ENCODE data around the gene SH3BP5.

SH3BP5 gene

DNA sequence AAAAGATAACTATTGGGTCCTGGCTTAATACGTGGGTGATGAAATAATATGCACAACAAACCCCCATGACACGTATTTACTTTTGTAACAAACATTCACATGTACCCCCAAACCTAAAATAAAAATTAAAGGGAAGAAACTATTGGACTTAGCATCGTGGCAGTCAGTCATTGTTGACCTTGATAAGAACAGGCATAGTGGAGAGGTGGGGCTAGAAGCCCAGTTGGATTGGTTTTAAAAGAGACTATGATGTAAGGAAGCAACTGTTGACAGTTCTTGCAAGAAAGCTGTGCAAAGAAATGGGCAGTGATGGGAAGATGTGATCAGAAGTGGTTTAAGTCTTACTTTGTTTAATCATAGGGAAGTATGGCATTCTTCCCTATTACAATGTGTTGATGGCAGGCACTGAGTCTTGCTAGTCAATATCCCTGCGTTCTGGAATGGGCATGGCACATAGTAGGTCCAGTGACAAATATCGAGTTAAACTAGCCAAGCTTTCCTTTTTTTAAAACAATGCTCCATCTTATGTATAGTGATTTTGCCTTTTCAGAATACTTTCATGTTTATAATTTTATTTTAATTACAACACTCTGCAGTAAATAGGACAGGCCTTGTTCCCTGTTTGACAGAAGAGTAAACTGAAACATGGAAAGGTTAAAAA lies 88.4 kb downstream of the SH3BP5 start:
- TF ChIP-seq, protein P1, sequence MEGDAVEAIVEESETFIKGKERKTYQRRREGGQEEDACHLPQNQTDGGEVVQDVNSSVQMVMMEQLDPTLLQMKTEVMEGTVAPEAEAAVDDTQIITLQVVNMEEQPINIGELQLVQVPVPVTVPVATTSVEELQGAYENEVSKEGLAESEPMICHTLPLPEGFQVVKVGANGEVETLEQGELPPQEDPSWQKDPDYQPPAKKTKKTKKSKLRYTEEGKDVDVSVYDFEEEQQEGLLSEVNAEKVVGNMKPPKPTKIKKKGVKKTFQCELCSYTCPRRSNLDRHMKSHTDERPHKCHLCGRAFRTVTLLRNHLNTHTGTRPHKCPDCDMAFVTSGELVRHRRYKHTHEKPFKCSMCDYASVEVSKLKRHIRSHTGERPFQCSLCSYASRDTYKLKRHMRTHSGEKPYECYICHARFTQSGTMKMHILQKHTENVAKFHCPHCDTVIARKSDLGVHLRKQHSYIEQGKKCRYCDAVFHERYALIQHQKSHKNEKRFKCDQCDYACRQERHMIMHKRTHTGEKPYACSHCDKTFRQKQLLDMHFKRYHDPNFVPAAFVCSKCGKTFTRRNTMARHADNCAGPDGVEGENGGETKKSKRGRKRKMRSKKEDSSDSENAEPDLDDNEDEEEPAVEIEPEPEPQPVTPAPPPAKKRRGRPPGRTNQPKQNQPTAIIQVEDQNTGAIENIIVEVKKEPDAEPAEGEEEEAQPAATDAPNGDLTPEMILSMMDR (IDR thresholded peaks at IDR 0.05; ENCODE audit: low read depth, low read length, missing control alignments): no peak
- DNase-seq (ENCODE audit: low read depth): no peak
- no peak overlapping the region for H3K4me3 ChIP-seq (ENCODE audit: low read depth, low read length)

DNA sequence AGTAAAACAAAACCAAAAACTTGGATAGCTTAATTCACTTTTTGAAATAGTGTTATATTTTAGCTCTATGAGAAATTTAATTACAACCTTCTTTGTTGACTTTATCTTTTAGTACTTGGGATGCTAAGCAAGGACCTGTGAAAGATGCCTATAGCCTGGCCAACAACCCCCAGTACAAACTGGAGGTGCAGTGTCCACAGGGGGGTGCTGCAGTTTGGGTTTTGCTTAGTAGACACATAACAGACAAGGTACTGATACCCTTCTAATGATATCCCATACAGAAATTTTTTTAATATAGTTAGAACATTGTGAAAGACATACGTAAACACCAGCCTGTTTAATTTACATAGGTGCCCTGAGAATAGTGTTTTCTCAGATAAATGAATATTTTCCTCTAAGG lies 91.0 kb downstream of the SH3BP5 start:
- TF ChIP-seq, protein P1 (IDR thresholded peaks at IDR 0.05; ENCODE audit: low read depth, low read length, missing control alignments): peak; percentile 34
- DNase-seq (ENCODE audit: low read depth): peak; percentile 15
- H3K4me3 ChIP-seq (ENCODE audit: low read depth, low read length): no peak overlapping the region

DNA sequence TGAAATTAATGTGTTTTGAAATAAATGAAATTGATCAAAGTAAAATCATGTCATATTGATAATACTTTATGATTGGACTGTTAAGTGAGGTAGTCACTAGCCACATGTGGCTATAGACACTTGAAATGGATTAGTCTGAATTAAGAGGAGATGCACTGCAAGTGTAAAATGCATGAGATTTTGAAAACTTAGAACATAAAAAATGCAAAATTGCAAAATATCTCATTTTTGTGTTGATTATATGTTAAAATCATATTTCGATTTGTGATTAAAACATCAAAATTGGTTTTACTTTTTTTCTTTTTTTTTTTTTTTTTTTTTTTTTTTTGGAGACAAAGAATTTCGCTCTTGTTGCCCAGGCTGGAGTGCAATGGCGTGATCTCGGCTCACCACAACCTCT lies 103.1 kb downstream of the SH3BP5 start:
- DNase-seq (ENCODE audit: low read depth): no peak
- TF ChIP-seq, protein P1 (IDR thresholded peaks at IDR 0.05; ENCODE audit: low read depth, low read length, missing control alignments): no peak
- no peak overlapping the region for H3K4me3 ChIP-seq (ENCODE audit: low read depth, low read length)

DNA sequence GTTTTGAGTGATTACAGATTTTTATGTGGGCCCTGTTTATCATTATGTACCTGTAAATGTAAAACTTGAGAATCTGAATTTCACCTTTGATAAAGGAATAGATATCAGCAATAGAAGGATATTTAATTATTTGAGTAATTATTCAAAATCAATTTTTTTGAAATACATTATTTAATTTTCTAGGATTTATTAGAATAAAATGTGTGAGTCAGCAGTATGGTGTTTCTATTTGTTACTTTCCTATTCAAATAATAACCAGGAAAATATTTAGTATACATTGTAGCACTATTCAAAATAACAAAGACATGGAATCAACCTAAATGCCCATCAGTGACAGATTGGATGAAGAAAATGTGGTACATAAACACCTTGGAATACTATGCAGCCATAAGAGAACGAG lies 104.2 kb downstream of the SH3BP5 start:
- DNase-seq (ENCODE audit: low read depth): no peak
- no peak overlapping the region for H3K4me3 ChIP-seq (ENCODE audit: low read depth, low read length)
- TF ChIP-seq, protein P1 (IDR thresholded peaks at IDR 0.05; ENCODE audit: low read depth, low read length, missing control alignments): no peak

DNA sequence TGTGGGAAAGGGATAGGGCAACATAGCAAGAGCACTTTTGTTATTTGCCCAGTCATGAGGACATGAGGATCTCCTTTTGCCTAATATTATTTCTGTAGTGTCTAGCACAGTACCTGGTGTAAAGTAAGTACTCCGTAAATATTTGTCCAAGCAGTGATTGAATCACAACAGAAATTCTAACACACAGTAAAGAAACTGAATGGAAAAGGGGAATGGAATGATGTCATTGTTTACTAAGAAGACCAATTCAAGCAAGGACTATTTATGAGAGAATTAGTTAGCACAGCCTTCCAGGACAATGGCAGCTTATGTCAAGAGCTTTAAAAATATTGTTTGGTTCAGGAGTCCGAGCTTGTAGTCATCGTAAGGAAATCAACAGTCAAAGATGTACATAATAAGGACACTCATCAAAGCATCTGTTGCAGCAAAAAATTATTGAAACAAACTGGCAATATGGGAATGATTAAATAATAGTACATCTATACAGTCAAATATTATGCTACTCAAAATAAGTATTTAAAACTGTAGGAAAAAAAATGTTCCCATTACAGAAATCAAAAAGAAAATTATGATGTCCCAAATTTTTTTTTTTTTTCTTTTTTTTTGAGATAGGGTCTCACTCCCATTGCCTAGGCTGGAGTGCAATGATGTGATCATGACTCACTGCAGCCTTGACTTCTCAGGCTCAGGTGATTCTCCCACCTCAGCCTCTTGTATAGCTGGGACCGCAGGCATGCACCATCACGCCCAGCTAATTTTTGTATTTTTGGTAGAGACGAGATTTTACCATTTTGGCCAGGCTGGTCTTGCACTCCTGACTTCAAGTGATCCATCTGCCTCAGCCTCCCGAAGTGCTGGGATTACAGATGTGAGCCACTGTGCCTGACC lies 108.5 kb downstream of the SH3BP5 start:
- TF ChIP-seq, protein P1 (IDR thresholded peaks at IDR 0.05; ENCODE audit: low read depth, low read length, missing control alignments): no peak
- DNase-seq (ENCODE audit: low read depth): no peak

DNA sequence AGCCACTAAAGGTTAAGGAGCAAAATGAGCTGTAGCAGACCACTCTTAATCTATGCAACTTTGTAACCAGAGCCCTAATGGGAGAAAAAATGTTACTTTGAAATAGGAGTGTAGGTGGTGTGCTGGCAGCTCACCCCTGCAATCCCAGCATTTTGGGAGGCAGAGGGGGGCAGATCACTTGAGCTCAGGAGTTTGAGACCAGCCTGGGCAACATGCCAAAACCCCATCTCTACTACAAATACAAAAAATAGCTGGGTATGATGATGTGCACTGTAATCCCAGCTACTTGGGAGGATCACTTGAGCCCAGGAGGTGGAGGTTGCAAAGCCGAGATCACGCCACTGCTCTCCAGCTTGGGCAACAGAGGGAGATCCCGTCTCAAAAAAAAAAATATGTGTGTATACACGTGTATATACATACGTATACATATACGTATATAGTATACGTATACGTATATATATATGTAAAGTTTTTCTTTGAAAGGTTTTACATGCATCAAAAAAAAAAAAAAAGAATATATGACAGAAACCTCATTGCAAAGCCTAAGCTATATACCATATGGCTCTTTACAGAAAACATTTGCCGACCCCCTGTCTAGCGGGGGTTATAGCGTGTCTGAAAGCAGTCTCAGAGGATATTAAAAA lies 110.7 kb downstream of the SH3BP5 start:
- DNase-seq (ENCODE audit: low read depth): no peak
- TF ChIP-seq, protein P1 (IDR thresholded peaks at IDR 0.05; ENCODE audit: low read depth, low read length, missing control alignments): no peak
- no peak overlapping the region for H3K4me3 ChIP-seq (ENCODE audit: low read depth, low read length)

More for the DNA sequence above, 108.5 kb downstream of the SH3BP5 start:
- no peak overlapping the region for H3K4me3 ChIP-seq (ENCODE audit: low read depth, low read length)

Measured in GM12864 (cell line).